HEK293 (cell line): ENCODE data around the gene POLH.

Source experiments
- KLF16 ChIP-seq: fragments of 450-650 bp; formaldehyde crosslinking; IDR thresholded peaks from 2 replicates; pipeline ENCODE4 v1.5.1; 2017; ENCODE audit warnings: missing biosample characterization, missing genetic modification characterization
- KLF7 ChIP-seq: fragments of 450-650 bp; formaldehyde crosslinking; IDR thresholded peaks from 2 replicates; pipeline ENCODE4 v1.5.1; 2016; ENCODE audit warnings: missing biosample characterization, missing genetic modification characterization, borderline replicate concordance
- PRDM10 ChIP-seq: fragments of 450-650 bp; formaldehyde crosslinking; IDR thresholded peaks from 2 replicates; pipeline ENCODE4 v1.5.1; 2016; ENCODE audit warnings: missing biosample characterization, missing genetic modification characterization
- REPIN1 ChIP-seq: fragments of 450-650 bp; formaldehyde crosslinking; IDR thresholded peaks from 2 replicates; pipeline ENCODE4 v1.5.1; 2017; ENCODE audit warnings: missing biosample characterization, missing genetic modification characterization, low read depth
- SCRT2 ChIP-seq: fragments of 450-650 bp; formaldehyde crosslinking; IDR thresholded peaks from 2 replicates; pipeline ENCODE4 v1.5.1; 2016; ENCODE audit warnings: missing biosample characterization, missing genetic modification characterization
- SP2 ChIP-seq: fragments of 450-650 bp; formaldehyde crosslinking; IDR thresholded peaks from 2 replicates; pipeline ENCODE4 v1.5.1; 2016; ENCODE audit warnings: missing biosample characterization, missing genetic modification characterization
- SP7 ChIP-seq: fragments of 450-650 bp; formaldehyde crosslinking; IDR thresholded peaks from 2 replicates; pipeline ENCODE4 v1.5.1; 2016; ENCODE audit warnings: missing biosample characterization, missing genetic modification characterization
- TRIM28 ChIP-seq: IDR thresholded peaks from 2 replicates; pipeline ENCODE4 v1.6.1; 2011; ENCODE audit warnings: low read length, control low read depth, borderline replicate concordance
- ZBTB1 ChIP-seq: fragments of 450-650 bp; formaldehyde crosslinking; IDR thresholded peaks from 2 replicates; pipeline ENCODE4 v1.5.1; 2016; ENCODE audit warnings: missing biosample characterization, missing genetic modification characterization
- ZBTB20 ChIP-seq: fragments of 450-650 bp; formaldehyde crosslinking; IDR thresholded peaks from 2 replicates; pipeline ENCODE4 v1.5.1; 2016; ENCODE audit warnings: missing biosample characterization, missing genetic modification characterization
- ZBTB21 ChIP-seq: fragments of 450-650 bp; formaldehyde crosslinking; IDR thresholded peaks from 2 replicates; pipeline ENCODE4 v1.5.1; 2017; ENCODE audit warnings: missing biosample characterization, missing genetic modification characterization
- ZBTB26 ChIP-seq: fragments of 450-650 bp; formaldehyde crosslinking; optimal IDR thresholded peaks from 2 replicates; pipeline ENCODE3; 2016; ENCODE audit warnings: missing biosample characterization, mild to moderate bottlenecking, missing genetic modification characterization
- ZFP37 ChIP-seq: fragments of 450-650 bp; formaldehyde crosslinking; IDR thresholded peaks from 2 replicates; pipeline ENCODE4 v1.5.1; 2016; ENCODE audit warnings: missing biosample characterization, missing genetic modification characterization
- ZNF114 ChIP-seq: fragments of 450-650 bp; formaldehyde crosslinking; IDR thresholded peaks from 2 replicates; pipeline ENCODE4 v1.5.0; 2017; ENCODE audit warnings: missing biosample characterization, missing genetic modification characterization
- ZNF16 ChIP-seq: fragments of 450-650 bp; formaldehyde crosslinking; IDR thresholded peaks from 2 replicates; pipeline ENCODE4 v1.5.1; 2016; ENCODE audit warnings: low read depth, missing biosample characterization, missing genetic modification characterization
- ZNF174 ChIP-seq: fragments of 450-650 bp; formaldehyde crosslinking; IDR thresholded peaks from 2 replicates; pipeline ENCODE4 v1.5.0; 2017; ENCODE audit warnings: missing biosample characterization, mild to moderate bottlenecking, missing genetic modification characterization
- ZNF175 ChIP-seq: fragments of 450-650 bp; formaldehyde crosslinking; IDR thresholded peaks from 2 replicates; pipeline ENCODE4 v1.5.1; 2016; ENCODE audit warnings: missing biosample characterization, missing genetic modification characterization
- ZNF184 ChIP-seq: fragments of 450-650 bp; IDR thresholded peaks from 2 replicates; pipeline ENCODE4 v1.5.1; 2018; ENCODE audit warnings: missing biosample characterization, mild to moderate bottlenecking, missing genetic modification characterization
- ZNF2 ChIP-seq: fragments of 450-650 bp; formaldehyde crosslinking; IDR thresholded peaks from 2 replicates; pipeline ENCODE4 v1.5.1; 2016; ENCODE audit warnings: missing biosample characterization, missing genetic modification characterization
- ZNF311 ChIP-seq: fragments of 450-650 bp; formaldehyde crosslinking; IDR thresholded peaks from 2 replicates; pipeline ENCODE4 v1.5.1; 2017; ENCODE audit warnings: missing biosample characterization, missing genetic modification characterization, borderline replicate concordance
- ZNF423 ChIP-seq: fragments of 450-650 bp; formaldehyde crosslinking; IDR thresholded peaks from 2 replicates; pipeline ENCODE4 v1.5.1; 2016; ENCODE audit warnings: missing biosample characterization, missing genetic modification characterization
- ZNF433 ChIP-seq: fragments of 450-650 bp; formaldehyde crosslinking; IDR thresholded peaks from 2 replicates; pipeline ENCODE4 v1.5.1; 2016; ENCODE audit warnings: missing biosample characterization, missing genetic modification characterization, low read depth
- ZNF48 ChIP-seq: fragments of 450-650 bp; formaldehyde crosslinking; IDR thresholded peaks from 2 replicates; pipeline ENCODE4 v1.5.1; 2016; ENCODE audit warnings: missing biosample characterization, missing genetic modification characterization
- ZNF529 ChIP-seq: fragments of 450-650 bp; formaldehyde crosslinking; IDR thresholded peaks from 2 replicates; pipeline ENCODE4 v1.5.1; 2017; ENCODE audit warnings: missing genetic modification characterization, missing biosample characterization; ENCODE audit not compliant: insufficient replicate concordance
- ZNF558 ChIP-seq: fragments of 450-650 bp; formaldehyde crosslinking; IDR thresholded peaks from 2 replicates; pipeline ENCODE4 v1.5.1; 2016; ENCODE audit warnings: missing biosample characterization, missing genetic modification characterization
- ZNF560 ChIP-seq: fragments of 450-650 bp; formaldehyde crosslinking; IDR thresholded peaks from 2 replicates; pipeline ENCODE4 v1.5.1; 2017; ENCODE audit warnings: missing biosample characterization, missing genetic modification characterization, borderline replicate concordance
- ZNF600 ChIP-seq: fragments of 450-650 bp; formaldehyde crosslinking; IDR thresholded peaks from 2 replicates; pipeline ENCODE4 v1.5.1; 2016; ENCODE audit warnings: missing biosample characterization, missing genetic modification characterization
- ZNF621 ChIP-seq: fragments of 450-650 bp; formaldehyde crosslinking; IDR thresholded peaks from 2 replicates; pipeline ENCODE4 v1.5.1; 2017; ENCODE audit warnings: missing biosample characterization, missing genetic modification characterization
- ZNF624 ChIP-seq: fragments of 450-650 bp; formaldehyde crosslinking; IDR thresholded peaks from 2 replicates; pipeline ENCODE4 v1.5.1; 2017; ENCODE audit warnings: missing biosample characterization, missing genetic modification characterization
- ZNF677 ChIP-seq: fragments of 450-650 bp; IDR thresholded peaks from 2 replicates; pipeline ENCODE4 v1.5.0; 2018; ENCODE audit warnings: missing biosample characterization, mild to moderate bottlenecking, missing genetic modification characterization, moderate library complexity
- ZNF707 ChIP-seq: fragments of 450-650 bp; formaldehyde crosslinking; IDR thresholded peaks from 2 replicates; pipeline ENCODE4 v1.5.1; 2016; ENCODE audit warnings: missing biosample characterization, missing genetic modification characterization
- ZNF76 ChIP-seq: fragments of 450-650 bp; formaldehyde crosslinking; IDR thresholded peaks from 2 replicates; pipeline ENCODE4; 2016; ENCODE audit warnings: low read depth, missing biosample characterization, missing genetic modification characterization, borderline replicate concordance
- ZSCAN16 ChIP-seq: fragments of 450-650 bp; formaldehyde crosslinking; IDR thresholded peaks from 2 replicates; pipeline ENCODE4 v1.5.1; 2016; ENCODE audit warnings: missing biosample characterization, missing genetic modification characterization
- TF ChIP-seq, protein P1 (sequence below): fragments of 450-650 bp; formaldehyde crosslinking; IDR thresholded peaks from 2 replicates; pipeline ENCODE4 v1.5.1; 2016; ENCODE audit warnings: missing biosample characterization, missing genetic modification characterization
- TF ChIP-seq, protein P2 (sequence below): fragments of 450-650 bp; formaldehyde crosslinking; IDR thresholded peaks from 2 replicates; pipeline ENCODE4 v1.5.1; 2016; ENCODE audit warnings: missing biosample characterization, missing genetic modification characterization

Gene POLH

GRCh38 chr6:43629505-43630300 lies 53.7 kb downstream of the POLH start (continued):
- TF ChIP-seq ZNF174 (tag by site-specific recombination) (no peak), ZNF707 (tag by site-specific recombination) (no peak), SP7 (tag by site-specific recombination) (peak; percentile 66; the same call in 1 of the 2 replicates), ZNF175 (tag by site-specific recombination) (no peak), ZNF600 (tag by site-specific recombination) (peak; percentile 99), ZSCAN16 (no peak), REPIN1 (tag by site-specific recombination) (no peak), ZNF677 (no peak), KLF7 (tag by site-specific recombination) (no peak), SP2 (tag by site-specific recombination) (peak; percentile 90), ZNF2 (tag by site-specific recombination) (peak; percentile 59), ZBTB21 (tag by site-specific recombination) (no peak), ZNF16 (tag by site-specific recombination) (no peak), ZNF114 (tag by site-specific recombination) (no peak), TRIM28 (no peak; the same call in 1 of the 2 replicates), SCRT2 (tag by site-specific recombination) (peak; percentile 89), ZNF433 (tag by site-specific recombination) (no peak), ZNF558 (peak; percentile 61), PRDM10 (tag by site-specific recombination) (peak; percentile 77), ZNF529 (no peak), ZNF621 (tag by site-specific recombination) (no peak), ZBTB26 (tag by site-specific recombination) (peak; percentile 25), ZBTB1 (tag by site-specific recombination) (no peak), ZBTB20 (peak; percentile 48), ZFP37 (tag by site-specific recombination) (no peak), KLF16 (tag by site-specific recombination) (peak; percentile 36), ZNF560 (no peak), ZNF624 (tag by site-specific recombination) (no peak), ZNF76 (tag by site-specific recombination) (no peak), ZNF184 (tag by site-specific recombination) (peak; percentile 90), ZNF311 (tag by site-specific recombination) (no peak), ZNF48 (tag by site-specific recombination) (no peak), ZNF423 (no peak)
- TF ChIP-seq, protein P1, sequence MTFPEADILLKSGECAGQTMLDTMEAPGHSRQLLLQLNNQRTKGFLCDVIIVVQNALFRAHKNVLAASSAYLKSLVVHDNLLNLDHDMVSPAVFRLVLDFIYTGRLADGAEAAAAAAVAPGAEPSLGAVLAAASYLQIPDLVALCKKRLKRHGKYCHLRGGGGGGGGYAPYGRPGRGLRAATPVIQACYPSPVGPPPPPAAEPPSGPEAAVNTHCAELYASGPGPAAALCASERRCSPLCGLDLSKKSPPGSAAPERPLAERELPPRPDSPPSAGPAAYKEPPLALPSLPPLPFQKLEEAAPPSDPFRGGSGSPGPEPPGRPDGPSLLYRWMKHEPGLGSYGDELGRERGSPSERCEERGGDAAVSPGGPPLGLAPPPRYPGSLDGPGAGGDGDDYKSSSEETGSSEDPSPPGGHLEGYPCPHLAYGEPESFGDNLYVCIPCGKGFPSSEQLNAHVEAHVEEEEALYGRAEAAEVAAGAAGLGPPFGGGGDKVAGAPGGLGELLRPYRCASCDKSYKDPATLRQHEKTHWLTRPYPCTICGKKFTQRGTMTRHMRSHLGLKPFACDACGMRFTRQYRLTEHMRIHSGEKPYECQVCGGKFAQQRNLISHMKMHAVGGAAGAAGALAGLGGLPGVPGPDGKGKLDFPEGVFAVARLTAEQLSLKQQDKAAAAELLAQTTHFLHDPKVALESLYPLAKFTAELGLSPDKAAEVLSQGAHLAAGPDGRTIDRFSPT, result peak; percentile 75
- TF ChIP-seq, protein P2, sequence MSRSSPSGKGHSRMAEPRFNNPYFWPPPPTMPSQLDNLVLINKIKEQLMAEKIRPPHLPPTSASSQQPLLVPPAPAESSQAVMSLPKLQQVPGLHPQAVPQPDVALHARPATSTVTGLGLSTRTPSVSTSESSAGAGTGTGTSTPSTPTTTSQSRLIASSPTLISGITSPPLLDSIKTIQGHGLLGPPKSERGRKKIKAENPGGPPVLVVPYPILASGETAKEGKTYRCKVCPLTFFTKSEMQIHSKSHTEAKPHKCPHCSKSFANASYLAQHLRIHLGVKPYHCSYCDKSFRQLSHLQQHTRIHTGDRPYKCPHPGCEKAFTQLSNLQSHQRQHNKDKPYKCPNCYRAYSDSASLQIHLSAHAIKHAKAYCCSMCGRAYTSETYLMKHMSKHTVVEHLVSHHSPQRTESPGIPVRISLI, result no peak
- TF ChIP-seq, all 188 proteins: peak for 50
